ENCODE data around the gene FATE1. TPM values are rescaled to one million over a fixed set of nuclear protein-coding genes. Genes with fewer than 3 reads are reported as not detected.
A peak's percentile ranks its signal among the peaks of the same experiment; 100 is the strongest.

The FATE1 gene
- total and polyA plus RNA-seq, 4 experiments from 2014 or later: not detected

GRCh38 chrX:151722241-151722846, 6.5 kb downstream of the FATE1 start:
- no peaks in the 10 kb centered on the region for H3K9me3 Mint-ChIP-seq
- H3K4me1 Mint-ChIP-seq: no peaks in the 10 kb centered on the region
- H3K4me1 ChIP-seq (ENCODE audit: insufficient read depth, low read length): no peaks in the 10 kb centered on the region
- H3K27me3 Mint-ChIP-seq: peaks cover 0 to 1% of the 10 kb centered on the region in 2 donors
- CTCF ChIA-PET (ENCODE audit: partially characterized antibody): no interaction called here
- DNase-seq: no peak
- no peaks in the 10 kb centered on the region for H3K9me3 ChIP-seq (ENCODE audit: control insufficient read depth in 1 of 2, low read length in 2 of 2)
- H3K4me3 ChIP-seq (ENCODE audit: low read length in 2 of 2): no peak overlapping the region
- no peak overlapping the region for H3K4me3 Mint-ChIP-seq
- no peaks in the 10 kb centered on the region for H3K36me3 Mint-ChIP-seq
- H3K27me3 ChIP-seq (ENCODE audit: insufficient read depth, low read length): no peaks in the 10 kb centered on the region
- H3K27ac Mint-ChIP-seq: no peak overlapping the region
- intact Hi-C loops (cut with micrococcal nuclease): no loop called here
- no peaks in the 10 kb centered on the region for H3K36me3 ChIP-seq (ENCODE audit: insufficient read depth, low read length)
- POLR2A ChIA-PET (ENCODE audit: partially characterized antibody): no interaction called here
- no peak overlapping the region for H3K27ac ChIP-seq (ENCODE audit: low read depth, low read length)

- no peak for DNase-seq
- Histone ChIP-seq H3K4me3 (ENCODE audit: low read length in 2 of 2) (no peak overlapping the region), H3K27ac (ENCODE audit: low read depth, low read length) (no peak overlapping the region), H3K9me3 (ENCODE audit: control insufficient read depth in 1 of 2, low read length in 2 of 2) (no peaks in the 10 kb centered on the region), H3K4me1 (ENCODE audit: insufficient read depth, low read length) (no peaks in the 10 kb centered on the region), H3K36me3 (ENCODE audit: insufficient read depth, low read length) (no peaks in the 10 kb centered on the region), H3K27me3 (ENCODE audit: insufficient read depth, low read length) (no peaks in the 10 kb centered on the region)
- Mint-ChIP-seq H3K36me3 (no peaks in the 10 kb centered on the region), H3K4me3 (no peak overlapping the region), H3K27me3 (peaks cover 0 to 1% of the 10 kb centered on the region in 2 donors), H3K27ac (no peak overlapping the region), H3K9me3 (no peaks in the 10 kb centered on the region), H3K4me1 (no peaks in the 10 kb centered on the region)
- CTCF ChIA-PET (ENCODE audit: partially characterized antibody): no interaction called here
- POLR2A ChIA-PET (ENCODE audit: partially characterized antibody): no interaction called here
- intact Hi-C loops (cut with micrococcal nuclease): no loop called here
These were observed 7.4 kb downstream of the FATE1 start for GRCh38 chrX:151723156-151723760.

- no peaks in the 10 kb centered on the region for H3K36me3 ChIP-seq (ENCODE audit: insufficient read depth, low read length)
- Mint-ChIP-seq H3K4me3 (no peak overlapping the region), H3K9me3 (no peaks in the 10 kb centered on the region), H3K4me1 (no peaks in the 10 kb centered on the region), H3K36me3 (no peaks in the 10 kb centered on the region), H3K27me3 (peaks cover 0 to 4% of the 10 kb centered on the region in 2 donors), H3K27ac (no peak overlapping the region)
- no peaks in the 10 kb centered on the region for H3K27me3 ChIP-seq (ENCODE audit: insufficient read depth, low read length)
- H3K9me3 ChIP-seq (ENCODE audit: control insufficient read depth in 1 of 2, low read length in 2 of 2): no peaks in the 10 kb centered on the region
- H3K4me3 ChIP-seq (ENCODE audit: low read length in 2 of 2): no peak overlapping the region
- DNase-seq: no peak
- POLR2A ChIA-PET (ENCODE audit: partially characterized antibody): no interaction called here
- intact Hi-C loops (cut with micrococcal nuclease): no loop called here
- CTCF ChIA-PET (ENCODE audit: partially characterized antibody): no interaction called here
- H3K27ac ChIP-seq (ENCODE audit: low read depth, low read length): no peak overlapping the region
- no peaks in the 10 kb centered on the region for H3K4me1 ChIP-seq (ENCODE audit: insufficient read depth, low read length)
These were observed 8.9 kb downstream of the FATE1 start for GRCh38 chrX:151724563-151725337.

DNA sequence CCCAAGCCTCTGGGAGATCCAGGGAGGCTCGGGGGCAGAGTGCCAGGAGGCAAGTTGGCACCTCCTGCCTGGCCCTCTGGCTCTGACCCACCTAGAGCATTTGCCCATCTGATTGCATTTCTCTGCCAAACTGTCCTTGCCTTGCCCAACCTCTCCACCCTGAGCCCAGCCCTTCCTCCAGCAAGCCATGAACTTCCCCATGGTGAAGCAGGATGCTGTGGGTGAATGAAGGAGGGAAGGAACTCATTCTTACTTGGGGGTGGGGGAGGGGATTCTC, 9.4 kb downstream of the FATE1 start:
- POLR2A ChIA-PET (ENCODE audit: partially characterized antibody): no interaction called here

GRCh38 chrX:151726751-151727150, 10.9 kb downstream of the FATE1 start:
- Histone ChIP-seq H3K27me3 (ENCODE audit: insufficient read depth, low read length) (no peaks in the 10 kb centered on the region), H3K27ac (ENCODE audit: low read depth, low read length) (no peak overlapping the region), H3K4me1 (ENCODE audit: insufficient read depth, low read length) (no peaks in the 10 kb centered on the region), H3K9me3 (ENCODE audit: control insufficient read depth in 1 of 2, low read length in 2 of 2) (no peaks in the 10 kb centered on the region), H3K36me3 (ENCODE audit: insufficient read depth, low read length) (no peaks in the 10 kb centered on the region), H3K4me3 (ENCODE audit: low read length in 2 of 2) (no peak overlapping the region)
- CTCF ChIA-PET (ENCODE audit: partially characterized antibody): no interaction called here
- H3K9me3 Mint-ChIP-seq: no peaks in the 10 kb centered on the region
- H3K27me3 Mint-ChIP-seq: peaks cover 0 to 4% of the 10 kb centered on the region in 2 donors
- POLR2A ChIA-PET (ENCODE audit: partially characterized antibody): no interaction called here
- no peaks in the 10 kb centered on the region for H3K36me3 Mint-ChIP-seq
- DNase-seq: no peak
- intact Hi-C loops (cut with micrococcal nuclease): no loop called here
- H3K4me1 Mint-ChIP-seq: no peaks in the 10 kb centered on the region
- no peak overlapping the region for H3K4me3 Mint-ChIP-seq
- no peak overlapping the region for H3K27ac Mint-ChIP-seq

More for the DNA sequence above, 9.4 kb downstream of the FATE1 start:
- Mint-ChIP-seq H3K36me3 (no peaks in the 10 kb centered on the region), H3K4me1 (no peaks in the 10 kb centered on the region), H3K27me3 (peaks cover 0 to 4% of the 10 kb centered on the region in 2 donors), H3K4me3 (no peak overlapping the region), H3K9me3 (no peaks in the 10 kb centered on the region), H3K27ac (no peak overlapping the region)
- Histone ChIP-seq H3K4me3 (ENCODE audit: low read length in 2 of 2) (no peak overlapping the region), H3K27ac (ENCODE audit: low read depth, low read length) (no peak overlapping the region), H3K9me3 (ENCODE audit: control insufficient read depth in 1 of 2, low read length in 2 of 2) (no peaks in the 10 kb centered on the region), H3K4me1 (ENCODE audit: insufficient read depth, low read length) (no peaks in the 10 kb centered on the region), H3K27me3 (ENCODE audit: insufficient read depth, low read length) (no peaks in the 10 kb centered on the region), H3K36me3 (ENCODE audit: insufficient read depth, low read length) (no peaks in the 10 kb centered on the region)
- no peak for DNase-seq
- intact Hi-C loops (cut with micrococcal nuclease): no loop called here
- CTCF ChIA-PET (ENCODE audit: partially characterized antibody): no interaction called here

DNA sequence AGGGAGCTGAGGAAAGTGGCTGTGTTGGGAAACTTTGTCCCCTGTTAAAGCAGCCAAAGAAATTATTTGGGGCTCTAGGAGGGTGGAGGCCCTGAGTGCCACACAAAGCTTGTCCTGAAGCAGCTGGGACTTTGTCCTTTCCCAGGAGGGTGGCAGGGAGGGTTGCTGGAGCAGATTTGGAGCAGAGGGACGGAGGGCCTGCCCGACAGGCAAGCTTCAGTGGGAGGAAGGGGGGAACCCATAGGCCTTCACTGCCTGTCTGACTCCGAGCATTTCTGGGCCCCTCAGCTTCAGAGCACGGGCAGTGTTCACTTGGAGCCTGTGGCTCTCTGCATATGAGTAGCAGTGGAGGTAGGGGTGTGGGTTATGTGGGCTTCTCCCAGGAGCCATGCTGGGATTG, 11.5 kb downstream of the FATE1 start:
- H3K27ac Mint-ChIP-seq: peak overlapping the region in 1 of 7 donors; percentile 30
- no peak for DNase-seq
- intact Hi-C loops (cut with micrococcal nuclease): no loop called here
- no peaks in the 10 kb centered on the region for H3K36me3 Mint-ChIP-seq
- H3K4me3 ChIP-seq (ENCODE audit: low read length in 2 of 2): no peak overlapping the region
- H3K4me1 ChIP-seq (ENCODE audit: insufficient read depth, low read length): no peaks in the 10 kb centered on the region
- H3K27me3 ChIP-seq (ENCODE audit: insufficient read depth, low read length): no peaks in the 10 kb centered on the region
- POLR2A ChIA-PET (ENCODE audit: partially characterized antibody): no interaction called here
- CTCF ChIA-PET (ENCODE audit: partially characterized antibody): no interaction called here
- H3K9me3 ChIP-seq (ENCODE audit: control insufficient read depth in 1 of 2, low read length in 2 of 2): no peaks in the 10 kb centered on the region
- H3K9me3 Mint-ChIP-seq: no peaks in the 10 kb centered on the region
- H3K4me3 Mint-ChIP-seq: no peak overlapping the region
- peaks cover 0 to 4% of the 10 kb centered on the region in 2 donors for H3K27me3 Mint-ChIP-seq
- no peaks in the 10 kb centered on the region for H3K4me1 Mint-ChIP-seq
- H3K36me3 ChIP-seq (ENCODE audit: insufficient read depth, low read length): no peaks in the 10 kb centered on the region
- no peak overlapping the region for H3K27ac ChIP-seq (ENCODE audit: low read depth, low read length)

DNA sequence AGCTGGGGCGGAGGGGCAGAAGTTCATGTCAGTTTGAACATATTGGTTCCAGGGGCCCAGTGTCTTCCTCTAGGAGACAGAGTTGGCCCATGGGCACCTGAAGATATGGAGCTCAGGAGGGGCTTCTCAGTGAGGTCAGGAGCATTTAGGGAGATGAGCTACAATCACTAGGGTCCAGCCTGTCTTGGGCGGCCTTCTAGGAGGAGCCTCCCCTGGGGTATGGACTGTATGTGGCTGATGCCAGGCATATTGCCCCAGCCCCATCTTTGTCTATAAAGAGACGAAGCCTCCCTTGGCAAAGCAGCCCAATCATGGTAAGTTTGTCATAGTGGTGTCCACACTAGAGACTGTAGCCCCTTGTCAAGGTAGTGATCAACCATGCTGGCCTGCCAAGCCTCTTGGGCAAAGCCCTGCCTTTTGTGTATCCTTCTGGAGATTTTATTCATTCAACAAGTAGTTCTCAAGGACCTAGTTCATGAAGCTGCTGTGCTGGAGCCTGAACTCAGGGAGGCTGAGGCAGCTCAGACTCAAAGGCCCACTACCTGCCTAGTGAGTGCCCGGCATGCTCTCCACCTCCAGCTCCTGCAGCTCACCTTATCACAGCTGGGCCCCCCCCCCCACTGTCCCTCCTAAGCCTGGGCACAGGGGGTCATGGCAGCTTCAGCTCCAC, 13.4 kb downstream of the FATE1 start:
- no peaks in the 10 kb centered on the region for H3K36me3 ChIP-seq (ENCODE audit: insufficient read depth, low read length)
- Mint-ChIP-seq H3K9me3 (no peaks in the 10 kb centered on the region), H3K27me3 (peaks cover 2 to 4% of the 10 kb centered on the region in 2 donors), H3K4me1 (no peaks in the 10 kb centered on the region), H3K4me3 (no peak overlapping the region), H3K36me3 (no peaks in the 10 kb centered on the region), H3K27ac (no peak overlapping the region)
- no peaks in the 10 kb centered on the region for H3K4me1 ChIP-seq (ENCODE audit: insufficient read depth, low read length)
- CTCF ChIA-PET (ENCODE audit: partially characterized antibody): no interaction called here
- no peak overlapping the region for H3K27ac ChIP-seq (ENCODE audit: low read depth, low read length)
- POLR2A ChIA-PET (ENCODE audit: partially characterized antibody): no interaction called here
- intact Hi-C loops (cut with micrococcal nuclease): no loop called here
- no peak overlapping the region for H3K4me3 ChIP-seq (ENCODE audit: low read length in 2 of 2)
- no peaks in the 10 kb centered on the region for H3K27me3 ChIP-seq (ENCODE audit: insufficient read depth, low read length)
- H3K9me3 ChIP-seq (ENCODE audit: control insufficient read depth in 1 of 2, low read length in 2 of 2): no peaks in the 10 kb centered on the region
- no peak for DNase-seq

All from CD4-positive, alpha-beta memory T cell (primary cell).